ENCODE data around the gene MEX3B.

- no peak for TF ChIP-seq CTCF (IDR thresholded peaks at IDR 0.05; ENCODE audit: low read length)
- no peak for TF ChIP-seq EZH2phosphoT487 (IDR thresholded peaks at IDR 0.05; ENCODE audit: low read length)
- no peak for TF ChIP-seq EZH2 (optimal IDR thresholded peaks at IDR 0.05; ENCODE audit: low read depth, low read length)
These were observed 30.8 kb downstream of the MEX3B start for GRCh38 chr15:82014989-82015388.
